Liver (tissue), 9 donors: Measurements from ENCODE around the gene BTBD9. TPM values are rescaled to one million over a fixed set of nuclear protein-coding genes. Genes with fewer than 3 reads are reported as not detected.
A peak's percentile ranks its signal among the peaks of the same experiment; 100 is the strongest.

Source experiments
- DNase-seq: peaks from one replicate; pipeline ENCODE4 v3.0.0-alpha.2; 2017; ENCODE audit warnings: low spot score
- H3K27ac ChIP-seq, 2 donors: one replicate each; pipeline ENCODE4 v1.7.0; 2013; ENCODE audit warnings: inconsistent platforms in 2 of 2, low read length in 2 of 2, control low read depth in 1 of 2, low read depth in 1 of 2, mild to moderate bottlenecking in 1 of 2
- H3K27me3 ChIP-seq, 4 donors: one replicate each; pipeline versions ENCODE4 v1.6.1 to v1.7.0; 2013; ENCODE audit warnings: low read length in 3 of 4, inconsistent platforms in 1 of 4, mild to moderate bottlenecking in 1 of 4, moderate library complexity in 1 of 4; ENCODE audit not compliant: control insufficient read depth in 4 of 4, insufficient read depth in 4 of 4
- H3K36me3 ChIP-seq, 4 donors: one replicate each; pipeline versions ENCODE4 v1.6.1 to v1.7.0; 2013; ENCODE audit warnings: low read length in 3 of 4, mild to moderate bottlenecking in 3 of 4, low read depth in 1 of 4, moderate library complexity in 1 of 4; ENCODE audit not compliant: control insufficient read depth in 4 of 4, insufficient read depth in 3 of 4
- H3K4me1 ChIP-seq, 4 donors: one replicate each; pipeline versions ENCODE4 v1.6.1 to v1.7.0; 2013; ENCODE audit warnings: low read length in 3 of 4, mild to moderate bottlenecking in 3 of 4, moderate library complexity in 1 of 4; ENCODE audit not compliant: control insufficient read depth in 4 of 4, insufficient read depth in 4 of 4
- H3K4me3 ChIP-seq, 3 donors: one replicate each; pipeline versions ENCODE4 v1.6.1 to v1.7.0; 2013; ENCODE audit warnings: low read length in 3 of 3, control low read depth in 1 of 3, low read depth in 1 of 3, mild to moderate bottlenecking in 1 of 3
- H3K9ac ChIP-seq, 2 donors: one replicate each; pipeline ENCODE4 v1.7.0; 2013; ENCODE audit warnings: low read length in 2 of 2, mild to moderate bottlenecking in 2 of 2, moderate library complexity in 2 of 2, control low read depth in 1 of 2, low read depth in 1 of 2
- H3K9me3 ChIP-seq, 4 donors: one replicate each; pipeline versions ENCODE4 v1.6.1 to v1.7.0; 2013; ENCODE audit warnings: low read length in 3 of 4; ENCODE audit not compliant: control insufficient read depth in 4 of 4
- EGR1 ChIP-seq, 2 donors: IDR thresholded peaks; 2 replicates each; pipeline ENCODE4 v1.6.1; 2016 to 2018; ENCODE audit warnings: antibody characterized with exemption in 2 of 2, low read depth in 2 of 2
- FOXA2 ChIP-seq: IDR thresholded peaks from 2 replicates; pipeline ENCODE4 v1.6.1; 2016; ENCODE audit warnings: antibody characterized with exemption
- HNF4A ChIP-seq, 2 donors: conservative IDR thresholded peaks; 2 replicates each; pipeline ENCODE4 v1.6.1; 2016; ENCODE audit warnings: antibody characterized with exemption in 2 of 2, mild to moderate bottlenecking in 2 of 2
- HNF4G ChIP-seq: IDR thresholded peaks from 2 replicates; pipeline ENCODE4 v1.6.1; 2016; ENCODE audit warnings: antibody characterized with exemption
- JUND ChIP-seq, 2 donors: IDR thresholded peaks; 2 replicates each; pipeline ENCODE4 v1.6.1; 2016; ENCODE audit warnings: antibody characterized with exemption in 2 of 2
- NR2F2 ChIP-seq: IDR thresholded peaks from 2 replicates; pipeline ENCODE4 v1.6.1; 2016; ENCODE audit warnings: antibody characterized with exemption
- RAD21 ChIP-seq, 2 donors: IDR thresholded peaks; 2 replicates each; pipeline ENCODE4 v1.6.1; 2016; ENCODE audit warnings: antibody characterized with exemption in 2 of 2, mild to moderate bottlenecking in 2 of 2
- RXRA ChIP-seq, 2 donors: IDR thresholded peaks; 2 replicates each; pipeline ENCODE4 v1.6.1; 2017 to 2018; ENCODE audit warnings: antibody characterized with exemption in 2 of 2, mild to moderate bottlenecking in 1 of 2
- SP1 ChIP-seq: IDR thresholded peaks from 2 replicates; pipeline ENCODE4 v1.6.1; 2018; ENCODE audit warnings: antibody characterized with exemption, mild to moderate bottlenecking
- YY1 ChIP-seq: IDR thresholded peaks from 2 replicates; pipeline ENCODE4 v1.6.1; 2016; ENCODE audit warnings: antibody characterized with exemption, mild to moderate bottlenecking
- WGBS: extraction: QIAGEN DNeasy Blood & Tissue Kit; methylation state at CpG from one replicate; pipeline ENCODE4 v1.1.7; 2013; 5-methylcytosine and 5-hydroxymethylcytosine counted together
- polyA plus RNA-seq, 2 donors: library from polyadenylated mRNA; stranded (reverse) in 1 of 2; unstranded in 1 of 2; fragments of 200-250 nt in 1 of 2; fragments of >200 nt in 1 of 2; fragmentation: Nextera tagmentation in 1 of 2; extraction: Ambion mirVana in 1 of 2; gene quantifications; one replicate each; pipeline versions ENCODE4 v1.2.1 to v1.2.3, GENCODE V29; 2013 to 2015
- total RNA-seq, 2 donors: library from RNA; depleted of rRNA; stranded (reverse); fragments of >200 nt; gene quantifications; one replicate each; pipeline ENCODE4 v1.2.3, GENCODE V29; 2014
- TF ChIP-seq, protein P1 (sequence below): IDR thresholded peaks from 2 replicates; pipeline ENCODE4 v1.6.1; 2016; ENCODE audit warnings: antibody characterized with exemption
- TF ChIP-seq, protein P2 (sequence below): IDR thresholded peaks from 2 replicates; pipeline ENCODE4 v1.6.1; 2016; ENCODE audit warnings: antibody characterized with exemption
- donor health status: healthy.
- donor health status: healthy.
- donor health status: healthy.
- donor health status: healthy.
- donor health status: healthy.

The BTBD9 gene
- total and polyA plus RNA-seq, 4 donors = 2.0 to 12.4 (median 5.7) TPM

DNA sequence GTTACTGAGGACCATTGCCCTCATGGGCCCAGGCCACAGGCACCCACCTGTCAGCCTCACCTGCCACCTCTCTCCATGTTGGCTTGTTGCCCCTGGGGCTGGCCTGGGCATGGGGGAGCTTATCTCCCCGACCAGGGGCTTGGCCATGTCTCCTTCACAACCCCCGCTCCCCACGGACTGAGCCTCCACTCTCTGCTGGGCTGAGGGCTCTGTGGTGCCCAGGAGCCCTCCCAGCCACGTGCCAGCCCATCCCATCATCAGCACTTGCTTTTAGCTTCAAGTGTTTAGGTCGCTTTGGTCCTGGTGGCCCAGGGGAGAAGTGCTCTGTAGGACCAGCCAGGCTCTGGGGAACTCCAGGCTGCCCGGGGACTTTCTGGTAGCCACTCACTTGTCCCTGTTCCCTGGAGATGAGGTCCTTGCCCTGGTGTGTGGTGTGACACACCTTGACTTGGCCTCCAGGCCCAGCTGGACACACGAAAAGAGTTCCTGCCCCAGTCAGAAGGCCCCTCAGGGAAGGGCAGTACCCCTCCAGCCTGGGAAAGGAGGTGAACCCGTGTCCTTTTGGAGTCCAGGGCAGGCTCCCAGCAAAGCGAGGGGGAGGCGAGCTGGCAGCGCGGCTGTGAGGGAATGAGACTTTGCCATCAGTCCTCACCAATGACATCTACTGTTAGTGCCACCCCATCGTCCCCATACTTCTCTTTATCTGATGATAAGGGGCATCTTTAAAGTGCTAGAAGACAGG lies 467.6 kb downstream of the BTBD9 start (continued):
- TF ChIP-seq, protein P1, sequence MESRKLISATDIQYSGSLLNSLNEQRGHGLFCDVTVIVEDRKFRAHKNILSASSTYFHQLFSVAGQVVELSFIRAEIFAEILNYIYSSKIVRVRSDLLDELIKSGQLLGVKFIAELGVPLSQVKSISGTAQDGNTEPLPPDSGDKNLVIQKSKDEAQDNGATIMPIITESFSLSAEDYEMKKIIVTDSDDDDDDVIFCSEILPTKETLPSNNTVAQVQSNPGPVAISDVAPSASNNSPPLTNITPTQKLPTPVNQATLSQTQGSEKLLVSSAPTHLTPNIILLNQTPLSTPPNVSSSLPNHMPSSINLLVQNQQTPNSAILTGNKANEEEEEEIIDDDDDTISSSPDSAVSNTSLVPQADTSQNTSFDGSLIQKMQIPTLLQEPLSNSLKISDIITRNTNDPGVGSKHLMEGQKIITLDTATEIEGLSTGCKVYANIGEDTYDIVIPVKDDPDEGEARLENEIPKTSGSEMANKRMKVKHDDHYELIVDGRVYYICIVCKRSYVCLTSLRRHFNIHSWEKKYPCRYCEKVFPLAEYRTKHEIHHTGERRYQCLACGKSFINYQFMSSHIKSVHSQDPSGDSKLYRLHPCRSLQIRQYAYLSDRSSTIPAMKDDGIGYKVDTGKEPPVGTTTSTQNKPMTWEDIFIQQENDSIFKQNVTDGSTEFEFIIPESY = no peak
- TF ChIP-seq, protein P2, sequence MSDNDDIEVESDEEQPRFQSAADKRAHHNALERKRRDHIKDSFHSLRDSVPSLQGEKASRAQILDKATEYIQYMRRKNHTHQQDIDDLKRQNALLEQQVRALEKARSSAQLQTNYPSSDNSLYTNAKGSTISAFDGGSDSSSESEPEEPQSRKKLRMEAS = no peak
- TF ChIP-seq HNF4G (no peak), SP1 (no peak), YY1 (no peak), RXRA (IDR thresholded peaks at IDR 0.05) (no peak), JUND (IDR thresholded peaks at IDR 0.05) (no peak), EGR1 (IDR thresholded peaks at IDR 0.05; ENCODE audit: low read depth in 2 of 2) (no peak), NR2F2 (no peak), RAD21 (IDR thresholded peaks at IDR 0.05) (no peak)

DNA sequence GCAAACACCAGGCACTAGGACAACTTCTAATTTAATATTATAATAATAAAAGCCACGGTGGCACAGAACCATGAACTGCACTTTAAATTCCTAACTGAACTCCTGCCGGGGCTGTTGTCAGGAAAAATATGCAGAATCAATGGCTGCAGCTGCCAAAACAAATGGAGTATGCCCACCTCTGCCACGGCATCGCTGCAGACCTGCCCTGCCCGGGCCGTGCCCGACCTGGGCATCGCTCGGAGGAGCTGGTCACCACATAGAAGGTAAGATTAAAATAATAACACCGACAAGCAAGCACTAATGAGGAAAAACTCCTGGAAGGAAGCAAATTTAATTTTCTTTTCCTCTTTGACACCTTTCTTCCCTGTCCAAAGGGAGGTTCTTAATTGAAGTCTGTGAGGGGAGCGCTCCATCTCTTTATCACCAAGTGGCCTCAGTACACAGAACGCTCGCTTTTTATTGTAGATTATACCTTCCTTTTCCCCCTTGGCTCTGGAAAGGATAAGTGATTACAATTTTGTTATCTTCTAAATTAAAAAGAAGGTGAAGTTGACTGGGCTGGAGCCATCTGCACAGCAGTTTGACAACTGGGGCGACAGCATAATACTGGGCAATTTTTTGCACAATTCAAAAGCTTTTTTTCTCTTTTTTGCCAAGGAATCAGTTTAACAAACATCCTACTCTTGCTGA lies 468.9 kb downstream of the BTBD9 start:
- Histone ChIP-seq H3K4me1 (peaks cover 0 to 33% (median 25%) of the 10 kb centered on the region in 4 donors), H3K9ac (no peak overlapping the region), H3K36me3 (no peaks in the 10 kb centered on the region), H3K9me3 (no peaks in the 10 kb centered on the region), H3K27ac (no peak overlapping the region), H3K27me3 (no peaks in the 10 kb centered on the region), H3K4me3 (no peak overlapping the region)
- TF ChIP-seq YY1 (peak; percentile 43), HNF4A (conservative IDR thresholded peaks at IDR 0.05) (peak in 1 of 2 donors; percentile 32), RXRA (IDR thresholded peaks at IDR 0.05) (no peak)
- 45% methylated on average over 14 of the region's 14 CpGs for WGBS
- no peak for DNase-seq

DNA sequence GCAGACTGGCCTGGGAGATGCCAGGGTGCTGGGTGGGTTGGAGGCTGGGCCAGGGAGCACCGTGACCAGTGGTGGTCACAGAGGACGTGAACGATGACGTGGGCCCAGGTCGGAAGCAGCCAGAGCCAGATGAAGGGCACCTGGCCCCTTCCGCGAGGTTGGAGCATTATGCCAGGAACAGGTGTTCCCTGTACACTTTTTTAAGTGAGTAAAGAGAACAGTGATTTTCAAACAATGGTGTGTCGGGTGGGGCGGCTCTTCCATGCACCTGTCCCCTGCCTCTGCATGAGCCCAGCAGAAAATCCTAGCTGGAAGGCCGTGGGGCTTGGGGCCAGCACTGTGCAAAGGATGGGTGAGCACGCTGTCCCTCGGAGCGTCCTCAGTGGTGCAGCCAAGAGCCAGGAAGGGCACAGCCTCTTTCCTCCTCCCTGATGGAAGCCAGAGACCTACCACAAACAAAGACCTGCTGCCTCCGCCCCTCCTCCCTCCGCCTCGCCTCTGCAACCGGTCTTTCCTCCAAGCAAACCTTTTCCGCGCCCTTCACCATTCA lies 469.7 kb downstream of the BTBD9 start:
- Histone ChIP-seq H3K4me3 (no peak overlapping the region), H3K27me3 (no peaks in the 10 kb centered on the region), H3K4me1 (peaks cover 0 to 33% (median 25%) of the 10 kb centered on the region in 4 donors), H3K9me3 (no peaks in the 10 kb centered on the region), H3K27ac (no peak overlapping the region), H3K36me3 (no peaks in the 10 kb centered on the region), H3K9ac (no peak overlapping the region)
- no peak for TF ChIP-seq FOXA2
- TF ChIP-seq RXRA (IDR thresholded peaks at IDR 0.05) = no peak
- no peak for DNase-seq
- 59% methylated on average over 19 of the region's 19 CpGs for WGBS
